ENCODE results near the gene GHRHR.

The GHRHR gene
- long read RNA-seq, donor 1 = 0 reads
- long read RNA-seq, donor 2 = 0 reads
- long read RNA-seq, donor 3 = 0 reads
- long read RNA-seq, donor 4 = 0 reads
- long read RNA-seq, donor 5 = 0 reads
- long read RNA-seq, donor 6, partial matches to known transcripts = 0 of 1 reads
- long read RNA-seq, donor 6, other reads (novel, unspliced or antisense) = 0 of 1 reads
- long read RNA-seq, donor 7 = 0 reads
- long read RNA-seq, donor 8 = 0 reads

GRCh38 chr7:30963842-30964241, at the start of gene GHRHR:
GHRHR (plus strand) TSS chr7:30963953; CDS start chr7:30964069, 116 bp downstream.
- no peak for DNase-seq

GRCh38 chr7:30914596-30914995, 49.2 kb upstream of the GHRHR start:
- no peak for DNase-seq

DNA sequence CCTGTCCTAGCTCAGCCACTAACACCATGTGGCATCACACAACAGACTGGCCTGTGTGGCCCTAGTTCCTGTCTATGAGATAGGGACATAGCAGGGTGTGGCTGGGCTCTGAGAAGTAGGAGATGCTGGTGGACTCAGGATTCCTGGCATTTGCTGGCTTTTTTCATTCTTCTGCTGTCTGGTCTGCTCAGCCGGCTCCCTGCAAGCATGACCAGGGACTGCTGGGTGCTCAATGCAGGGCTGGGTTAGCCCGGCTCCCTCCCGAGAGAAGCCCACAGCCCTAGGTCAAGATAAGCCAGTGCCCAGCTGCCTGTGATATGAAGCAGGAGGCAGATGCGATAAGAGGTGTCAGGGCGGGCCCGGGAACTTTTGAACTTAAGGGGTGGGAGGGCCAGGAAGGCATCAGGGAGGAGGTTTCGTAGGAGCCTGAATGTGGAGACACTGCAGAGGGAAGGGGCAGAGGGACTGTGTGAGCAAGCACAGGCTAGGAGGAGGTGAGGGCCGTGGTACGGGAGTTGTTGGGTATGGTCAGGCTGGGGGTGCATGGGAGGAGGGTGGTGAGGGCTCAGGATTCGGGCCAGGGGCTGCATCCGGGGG, 48.6 kb upstream of the GHRHR start:
- DNase-seq = no peak

- DNase-seq = no peak
Measured at GRCh38 chr7:30915751-30916150, 48.0 kb upstream of the GHRHR start.

- DNase-seq = no peak
Measured at GRCh38 chr7:30916255-30916654, 47.5 kb upstream of the GHRHR start.

- DNase-seq = no peak
Measured at GRCh38 chr7:30916767-30917166, 47.0 kb upstream of the GHRHR start.

DNA sequence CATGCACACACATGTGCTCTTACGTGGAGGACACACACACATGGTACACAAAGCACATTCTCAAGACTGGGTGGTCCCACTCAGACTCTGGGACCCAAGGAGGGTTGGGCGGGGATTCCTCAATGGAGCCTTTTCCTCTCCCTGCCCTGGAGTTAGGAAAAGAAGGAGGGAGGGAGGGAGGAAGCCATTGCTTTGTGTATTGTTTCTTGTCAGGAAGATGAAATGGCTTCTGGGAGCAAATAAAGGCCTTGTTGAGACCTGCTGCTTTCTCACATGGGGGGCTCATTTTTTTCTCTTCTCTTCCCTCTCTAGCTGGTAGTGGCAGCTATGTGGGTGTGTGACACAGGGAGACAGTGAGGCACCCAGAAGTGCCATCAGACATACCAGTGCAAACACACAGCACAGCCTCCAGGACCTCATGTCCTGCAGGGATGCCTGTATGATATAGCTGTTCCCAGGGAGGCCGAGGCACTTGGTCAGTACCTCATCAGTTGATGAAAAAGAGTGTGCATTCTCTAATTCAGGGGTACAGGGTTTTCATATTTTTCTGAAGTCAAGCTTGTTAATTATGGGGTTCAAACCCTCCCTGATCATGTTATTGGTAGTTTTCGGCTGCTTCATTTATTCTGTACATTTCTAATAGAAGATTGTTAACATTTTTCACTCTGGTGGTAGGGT, 46.4 kb upstream of the GHRHR start:
- DNase-seq = no peak

- DNase-seq = no peak
Measured at GRCh38 chr7:30918676-30919075, 45.1 kb upstream of the GHRHR start.

GRCh38 chr7:30920021-30920583, 43.7 kb upstream of the GHRHR start:
- DNase-seq = no peak

- no peak for DNase-seq
Measured at GRCh38 chr7:30920584-30921539, 42.9 kb upstream of the GHRHR start.

DNA sequence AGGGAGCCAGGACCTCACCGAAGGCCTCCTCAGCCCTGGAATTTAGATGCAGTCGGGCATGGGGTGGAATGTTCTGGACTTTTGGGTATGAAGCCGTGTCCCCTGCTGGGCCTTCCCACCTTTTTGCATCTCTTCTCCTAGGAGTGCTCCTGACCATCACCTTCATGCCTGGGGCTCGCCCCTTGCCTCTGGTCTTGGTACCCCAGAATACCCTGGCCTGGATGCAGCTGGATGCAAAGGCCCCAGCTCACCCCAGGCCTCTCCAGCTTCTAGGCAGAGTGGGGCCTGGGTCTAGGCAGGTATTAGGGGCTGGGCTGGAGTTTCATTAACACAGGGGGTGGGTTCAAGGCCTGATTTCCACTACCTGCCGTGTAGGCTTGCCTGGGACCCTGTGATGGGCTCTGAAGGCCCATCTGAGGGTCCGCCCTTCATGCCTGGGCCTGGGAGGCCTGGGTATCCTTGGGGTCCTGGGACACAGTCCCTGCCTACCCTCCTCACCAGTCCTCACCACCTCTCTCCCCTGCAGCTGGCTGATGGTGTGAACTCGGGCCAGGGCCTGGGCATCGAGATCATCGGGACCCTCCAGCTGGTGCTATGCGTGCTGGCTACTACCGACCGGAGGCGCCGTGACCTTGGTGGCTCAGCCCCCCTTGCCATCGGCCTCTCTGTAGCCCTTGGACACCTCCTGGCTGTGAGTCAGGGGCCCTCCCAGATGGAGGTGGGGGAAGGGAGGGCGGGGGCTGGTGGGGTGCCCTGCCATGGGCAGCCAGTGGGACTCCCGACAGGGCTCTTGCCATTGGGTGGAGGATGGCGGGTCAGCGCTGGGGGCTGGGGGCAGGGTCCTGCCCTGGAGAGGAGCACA, 42.0 kb upstream of the GHRHR start:
- no peak for DNase-seq

DNA sequence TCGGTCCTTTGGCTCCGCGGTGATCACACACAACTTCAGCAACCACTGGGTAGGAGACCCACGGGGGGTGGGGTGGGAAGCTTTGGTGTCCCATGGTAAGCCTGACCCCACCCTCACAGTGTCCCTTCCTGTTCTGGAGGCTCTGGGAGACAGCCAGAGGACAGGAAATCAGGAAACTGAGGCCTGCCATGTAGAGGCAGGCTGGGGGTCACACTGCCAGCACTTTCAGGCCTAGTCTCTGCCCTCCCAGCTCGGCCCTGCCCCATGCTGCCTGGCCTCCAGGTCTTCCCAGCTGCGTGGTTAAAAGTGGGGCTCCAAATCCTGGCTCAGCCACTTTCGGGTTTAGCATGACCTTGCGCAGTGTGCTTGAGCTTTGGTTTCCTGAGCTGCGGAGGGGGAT, 41.2 kb upstream of the GHRHR start:
- DNase-seq = no peak

DNA sequence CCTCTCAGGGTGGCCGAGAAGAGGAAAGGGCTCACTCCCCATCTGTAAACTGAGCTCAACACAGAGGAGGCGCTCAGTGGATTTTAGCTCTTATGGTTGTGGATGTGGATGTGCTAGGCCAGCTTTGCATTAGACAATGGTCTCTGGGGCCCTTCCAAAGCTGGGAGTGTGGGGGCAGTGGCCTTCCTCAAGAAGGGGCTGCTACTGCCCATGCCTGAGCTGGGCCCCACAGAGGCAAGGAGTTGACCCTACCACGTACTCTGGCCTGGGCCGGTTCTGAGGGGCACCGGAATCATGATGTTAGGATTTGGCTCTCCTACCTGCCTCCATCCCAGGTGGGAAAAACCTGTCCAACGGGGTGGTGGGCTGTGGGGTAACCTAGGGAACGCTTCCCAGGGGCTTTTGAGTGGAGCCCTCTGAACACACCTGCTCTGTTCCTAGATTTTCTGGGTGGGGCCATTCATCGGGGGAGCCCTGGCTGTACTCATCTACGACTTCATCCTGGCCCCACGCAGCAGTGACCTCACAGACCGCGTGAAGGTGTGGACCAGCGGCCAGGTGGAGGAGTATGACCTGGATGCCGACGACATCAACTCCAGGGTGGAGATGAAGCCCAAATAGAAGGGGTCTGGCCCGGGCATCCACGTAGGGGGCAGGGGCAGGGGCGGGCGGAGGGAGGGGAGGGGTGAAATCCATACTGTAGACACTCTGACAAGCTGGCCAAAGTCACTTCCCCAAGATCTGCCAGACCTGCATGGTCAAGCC, 40.6 kb upstream of the GHRHR start:
- no peak for DNase-seq

- no peak for DNase-seq
Measured at GRCh38 chr7:30923774-30924413, 39.9 kb upstream of the GHRHR start.

GRCh38 chr7:30924624-30925023, 39.1 kb upstream of the GHRHR start:
- DNase-seq = no peak

- DNase-seq = no peak
Measured at GRCh38 chr7:30925117-30925516, 38.6 kb upstream of the GHRHR start.

- no peak for DNase-seq
Measured at GRCh38 chr7:30925913-30926312, 37.8 kb upstream of the GHRHR start.

DNA sequence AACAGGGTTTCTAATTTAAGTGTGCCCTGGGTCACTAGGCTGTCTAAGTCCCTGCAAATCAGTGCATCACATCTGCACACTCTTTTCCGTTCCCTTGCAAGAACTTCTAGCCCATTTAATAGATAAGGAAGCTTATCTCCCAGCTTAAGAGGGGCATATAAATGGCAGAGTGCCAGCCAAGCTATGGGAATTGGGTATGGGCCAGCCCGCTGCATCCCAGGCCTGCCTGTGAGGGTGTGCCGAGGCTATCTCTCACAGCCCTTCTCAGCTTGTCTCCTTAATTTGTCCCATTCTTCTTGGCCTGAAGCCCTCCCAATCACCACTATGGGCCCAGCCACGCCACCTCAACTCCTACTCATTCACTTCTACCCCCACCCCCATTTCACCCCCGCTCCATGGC, 37.4 kb upstream of the GHRHR start:
- no peak for DNase-seq

DNA sequence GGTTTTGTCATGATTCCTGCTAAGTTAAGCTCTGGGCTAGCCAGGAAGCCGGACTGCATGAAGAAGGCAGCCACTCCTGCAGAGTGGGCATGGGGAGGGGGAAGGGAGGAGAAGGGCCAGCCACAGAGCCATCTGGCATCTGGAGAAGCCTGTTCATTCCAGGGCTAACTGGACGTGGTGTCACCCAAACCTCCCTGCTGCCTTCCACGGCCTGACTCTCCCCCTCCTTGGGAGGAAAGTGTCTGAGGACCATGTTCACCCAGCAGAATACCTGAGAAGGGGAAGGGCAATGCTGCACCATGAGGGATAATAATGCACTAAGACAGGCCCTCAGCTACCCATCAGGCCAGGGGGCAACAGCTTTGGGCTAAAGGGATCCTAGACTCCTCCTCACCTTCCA, 36.7 kb upstream of the GHRHR start:
- DNase-seq = no peak

DNA sequence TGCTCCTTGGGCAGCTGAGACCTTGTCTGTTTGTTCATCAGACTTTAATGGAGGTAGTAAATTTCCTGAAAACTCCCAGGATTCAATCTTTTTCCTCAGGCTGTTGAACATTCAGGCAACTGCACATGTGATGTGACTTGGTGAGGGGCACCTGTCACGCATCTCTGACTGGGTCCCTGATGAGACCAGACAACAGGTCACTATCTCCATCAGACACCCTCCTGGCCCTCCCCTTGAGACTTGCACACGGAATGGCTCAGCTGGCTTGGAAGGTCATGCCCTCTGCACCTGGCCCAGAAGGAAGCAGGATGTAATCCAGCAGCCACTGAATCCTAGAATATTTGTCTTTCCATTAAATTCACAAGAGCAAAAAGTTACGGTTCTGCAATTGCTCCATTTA, 36.2 kb upstream of the GHRHR start:
- DNase-seq = no peak

All from right kidney (tissue), 9 donors.